HepG2 (cell line): ENCODE data around the gene HAND1. TPM values are rescaled to one million over a fixed set of nuclear protein-coding genes. Genes with fewer than 3 reads are reported as not detected.

Experiments used
- BHLHE40 ChIP-seq: IDR thresholded peaks from 2 replicates; pipeline ENCODE4 v1.6.1; 2011; ENCODE audit warnings: low read length, improper control_type of control experiment
- HMGA1 ChIP-seq: sonication (generic); formaldehyde crosslinking; conservative IDR thresholded peaks from 2 replicates; pipeline ENCODE4 v1.4.0; 2020; ENCODE audit warnings: missing genetic modification reagents
- KLF13 ChIP-seq: sonication (generic); formaldehyde crosslinking; IDR thresholded peaks from 2 replicates; pipeline ENCODE4 v1.4.0; 2020; ENCODE audit warnings: mild to moderate bottlenecking, missing genetic modification reagents
- KLF6 ChIP-seq: IDR thresholded peaks from 2 replicates; pipeline ENCODE4 v1.8.0; 2016; ENCODE audit warnings: missing biosample characterization, missing genetic modification reagents
- MED13 ChIP-seq: sonication (generic); formaldehyde crosslinking; IDR thresholded peaks from 2 replicates; pipeline ENCODE4 v1.5.0; 2020; ENCODE audit warnings: missing genetic modification reagents
- MIER2 ChIP-seq: IDR thresholded peaks from 2 replicates; pipeline ENCODE4 v1.6.1; 2016; ENCODE audit warnings: missing biosample characterization, missing genetic modification reagents
- MIXL1 ChIP-seq: IDR thresholded peaks from 2 replicates; pipeline ENCODE4 v1.6.1; 2016
- NAIF1 ChIP-seq: sonication (generic); formaldehyde crosslinking; IDR thresholded peaks from 2 replicates; pipeline ENCODE4 v1.5.0; 2020; ENCODE audit warnings: mild to moderate bottlenecking, missing genetic modification reagents, borderline replicate concordance
- NFIC ChIP-seq: IDR thresholded peaks from 2 replicates; pipeline ENCODE4 v1.6.1; 2012; ENCODE audit warnings: mild to moderate bottlenecking, low read length, inconsistent platforms
- NFRKB ChIP-seq: fragments of 450-650 bp; IDR thresholded peaks from 2 replicates; pipeline ENCODE4 v1.6.1; 2017
- PHF5A ChIP-seq: IDR thresholded peaks from one replicate; pipeline ENCODE4 v1.6.1; 2018; ENCODE audit warnings: low read depth, missing genetic modification reagents; ENCODE audit not compliant: unreplicated experiment
- PLRG1 ChIP-seq: fragments of 450-650 bp; conservative IDR thresholded peaks from 2 replicates; pipeline ENCODE4 v1.6.1; 2016
- REPIN1 ChIP-seq: sonication (generic); formaldehyde crosslinking; IDR thresholded peaks from 2 replicates; pipeline ENCODE4 v1.8.0; 2022; ENCODE audit warnings: missing genetic modification reagents, low read depth, mild to moderate bottlenecking, borderline replicate concordance
- SIN3A ChIP-seq: IDR thresholded peaks from 2 replicates; pipeline ENCODE4 v1.6.1; 2011; ENCODE audit warnings: low read depth, mild to moderate bottlenecking, control low read depth, low read length, borderline replicate concordance
- TBP ChIP-seq: sonication (generic); formaldehyde crosslinking; IDR thresholded peaks from 2 replicates; pipeline ENCODE4 v1.5.0; 2020; ENCODE audit warnings: missing genetic modification reagents
- ZBTB20 ChIP-seq: sonication (generic); formaldehyde crosslinking; IDR thresholded peaks from 2 replicates; pipeline ENCODE4 v1.8.1; 2023; ENCODE audit warnings: missing genetic modification reagents, low read depth, mild to moderate bottlenecking, borderline replicate concordance
- ZNF17 ChIP-seq: sonication (generic); formaldehyde crosslinking; IDR thresholded peaks from 2 replicates; pipeline ENCODE4 v1.5.0; 2020; ENCODE audit warnings: mild to moderate bottlenecking, missing genetic modification reagents
- ZNF44 ChIP-seq: sonication (generic); formaldehyde crosslinking; IDR thresholded peaks from 2 replicates; pipeline ENCODE4 v1.5.1; 2020; ENCODE audit warnings: mild to moderate bottlenecking, missing genetic modification reagents
- ZNF510 ChIP-seq: sonication (generic); formaldehyde crosslinking; IDR thresholded peaks from 2 replicates; pipeline ENCODE4 v1.4.0; 2020; ENCODE audit warnings: low read depth, mild to moderate bottlenecking, missing genetic modification reagents
- ZNF713 ChIP-seq: sonication (generic); formaldehyde crosslinking; IDR thresholded peaks from 2 replicates; pipeline ENCODE4 v1.4.0; 2020; ENCODE audit warnings: mild to moderate bottlenecking, missing genetic modification reagents
- polyA plus RNA-seq, 8 experiments: library from polyadenylated mRNA; depleted of rRNA in 3 of 8; stranded (reverse) in 7 of 8; unstranded in 1 of 8; fragments of >200 nt; fragmentation: Illumina TruSeq in 4 of 8; extraction: Trizol in 4 of 8; gene quantifications; 2 replicates each; pipeline versions ENCODE4 v1.2.1 to v1.2.3, GENCODE V29; 2011 to 2016; ENCODE audit warnings: low read depth in 4 of 8, missing spikeins in 1 of 8, mixed read lengths in 1 of 8; ENCODE audit not compliant: insufficient read depth in 1 of 8
- total RNA-seq, 5 experiments: library from RNA; depleted of rRNA; stranded (reverse); fragments of >200 nt; fragmentation: Illumina TruSeq; extraction: Trizol; gene quantifications; 2 replicates each; pipeline ENCODE4 v1.2.3, GENCODE V29; 2016; ENCODE audit warnings: low read depth in 1 of 5
- TF ChIP-seq, protein P1 (sequence below): sonication (generic); formaldehyde crosslinking; IDR thresholded peaks from 2 replicates; pipeline ENCODE4 v1.5.0; 2020; ENCODE audit warnings: missing genetic modification reagents, mild to moderate bottlenecking, borderline replicate concordance
- TF ChIP-seq, protein P2 (sequence below): sonication (generic); formaldehyde crosslinking; IDR thresholded peaks from 2 replicates; pipeline ENCODE4 v1.5.1; 2020; ENCODE audit warnings: missing genetic modification reagents, mild to moderate bottlenecking, borderline replicate concordance
- TF ChIP-seq, protein P3 (sequence below): IDR thresholded peaks from 2 replicates; pipeline ENCODE4 v1.4.0; 2020; ENCODE audit warnings: mild to moderate bottlenecking, missing genetic modification reagents
- TF ChIP-seq, protein P4 (sequence below): sonication (generic); formaldehyde crosslinking; IDR thresholded peaks from 2 replicates; pipeline ENCODE4 v1.8.0; 2023; ENCODE audit warnings: mild to moderate bottlenecking, missing genetic modification reagents

Gene HAND1
- total and polyA plus RNA-seq, 2 of the 13 experiments (the other 11 are each of a cell fraction or from before 2014, with no cell fraction given) = not detected

DNA sequence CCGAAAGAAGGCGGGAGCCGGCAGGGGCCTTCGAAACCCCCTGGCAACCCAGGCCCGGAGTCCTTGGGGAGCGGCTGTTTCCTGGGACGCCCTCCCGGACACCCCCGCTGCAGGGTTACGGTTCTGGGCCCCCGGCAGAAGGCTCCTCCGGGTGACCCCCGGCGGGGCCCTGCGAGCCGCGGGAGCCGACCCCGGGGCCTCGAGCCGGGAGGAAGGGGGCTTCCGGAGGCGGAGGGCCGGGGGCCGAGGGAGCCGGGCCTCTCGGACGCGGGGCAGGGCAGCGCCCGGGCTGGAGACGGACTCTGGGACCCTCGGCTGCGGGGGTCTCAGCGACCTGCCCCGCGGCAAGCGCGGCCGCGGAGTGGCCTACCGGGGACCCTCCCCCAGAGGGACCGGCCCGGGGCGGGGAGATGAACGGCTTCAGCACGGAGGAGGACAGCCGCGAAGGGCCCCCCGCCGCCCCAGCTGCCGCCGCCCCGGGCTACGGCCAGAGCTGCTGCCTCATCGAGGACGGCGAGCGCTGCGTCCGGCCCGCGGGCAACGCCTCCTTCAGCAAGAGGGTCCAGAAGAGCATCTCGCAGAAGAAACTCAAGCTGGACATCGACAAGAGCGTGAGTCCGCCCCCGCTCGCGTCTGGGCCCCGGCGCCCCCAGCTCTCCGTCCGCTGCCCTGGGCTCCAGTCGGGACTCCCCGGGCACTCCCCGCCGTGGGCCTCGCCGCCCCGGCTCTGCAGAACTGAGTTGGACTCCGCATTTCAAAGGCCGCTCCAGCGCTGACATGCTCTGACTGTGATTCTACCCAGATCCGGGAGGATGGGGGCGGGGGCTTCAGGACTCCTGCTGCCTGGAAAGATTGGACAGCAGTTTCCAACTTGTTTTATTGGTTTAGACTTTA is 31.6 kb downstream of the HAND1 start (continued):
- no peak for TF ChIP-seq TBP (CRISPR knock-in tag)
- no peak for TF ChIP-seq PLRG1
- no peak for TF ChIP-seq HMGA1 (CRISPR knock-in tag)
- TF ChIP-seq BHLHE40 = no peak
- no peak for TF ChIP-seq NFRKB
- TF ChIP-seq, protein P1, sequence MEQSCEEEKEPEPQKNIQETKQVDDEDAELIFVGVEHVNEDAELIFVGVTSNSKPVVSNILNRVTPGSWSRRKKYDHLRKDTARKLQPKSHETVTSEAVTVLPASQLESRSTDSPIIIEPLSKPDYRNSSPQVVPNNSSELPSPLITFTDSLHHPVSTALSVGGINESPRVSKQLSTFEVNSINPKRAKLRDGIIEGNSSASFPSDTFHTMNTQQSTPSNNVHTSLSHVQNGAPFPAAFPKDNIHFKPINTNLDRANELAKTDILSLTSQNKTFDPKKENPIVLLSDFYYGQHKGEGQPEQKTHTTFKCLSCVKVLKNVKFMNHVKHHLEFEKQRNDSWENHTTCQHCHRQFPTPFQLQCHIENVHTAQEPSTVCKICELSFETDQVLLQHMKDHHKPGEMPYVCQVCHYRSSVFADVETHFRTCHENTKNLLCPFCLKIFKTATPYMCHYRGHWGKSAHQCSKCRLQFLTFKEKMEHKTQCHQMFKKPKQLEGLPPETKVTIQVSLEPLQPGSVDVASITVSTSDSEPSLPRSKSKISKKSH (CRISPR knock-in tag) = no peak
- no peak for TF ChIP-seq MIER2 (CRISPR knock-in tag)
- no peak for TF ChIP-seq ZNF713 (CRISPR knock-in tag)
- TF ChIP-seq ZNF17 (CRISPR knock-in tag) = no peak
- TF ChIP-seq, protein P2, sequence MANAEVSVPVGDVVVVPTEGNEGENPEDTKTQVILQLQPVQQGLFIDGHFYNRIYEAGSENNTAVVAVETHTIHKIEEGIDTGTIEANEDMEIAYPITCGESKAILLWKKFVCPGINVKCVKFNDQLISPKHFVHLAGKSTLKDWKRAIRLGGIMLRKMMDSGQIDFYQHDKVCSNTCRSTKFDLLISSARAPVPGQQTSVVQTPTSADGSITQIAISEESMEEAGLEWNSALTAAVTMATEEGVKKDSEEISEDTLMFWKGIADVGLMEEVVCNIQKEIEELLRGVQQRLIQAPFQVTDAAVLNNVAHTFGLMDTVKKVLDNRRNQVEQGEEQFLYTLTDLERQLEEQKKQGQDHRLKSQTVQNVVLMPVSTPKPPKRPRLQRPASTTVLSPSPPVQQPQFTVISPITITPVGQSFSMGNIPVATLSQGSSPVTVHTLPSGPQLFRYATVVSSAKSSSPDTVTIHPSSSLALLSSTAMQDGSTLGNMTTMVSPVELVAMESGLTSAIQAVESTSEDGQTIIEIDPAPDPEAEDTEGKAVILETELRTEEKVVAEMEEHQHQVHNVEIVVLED (CRISPR knock-in tag) = no peak
- TF ChIP-seq, protein P3, sequence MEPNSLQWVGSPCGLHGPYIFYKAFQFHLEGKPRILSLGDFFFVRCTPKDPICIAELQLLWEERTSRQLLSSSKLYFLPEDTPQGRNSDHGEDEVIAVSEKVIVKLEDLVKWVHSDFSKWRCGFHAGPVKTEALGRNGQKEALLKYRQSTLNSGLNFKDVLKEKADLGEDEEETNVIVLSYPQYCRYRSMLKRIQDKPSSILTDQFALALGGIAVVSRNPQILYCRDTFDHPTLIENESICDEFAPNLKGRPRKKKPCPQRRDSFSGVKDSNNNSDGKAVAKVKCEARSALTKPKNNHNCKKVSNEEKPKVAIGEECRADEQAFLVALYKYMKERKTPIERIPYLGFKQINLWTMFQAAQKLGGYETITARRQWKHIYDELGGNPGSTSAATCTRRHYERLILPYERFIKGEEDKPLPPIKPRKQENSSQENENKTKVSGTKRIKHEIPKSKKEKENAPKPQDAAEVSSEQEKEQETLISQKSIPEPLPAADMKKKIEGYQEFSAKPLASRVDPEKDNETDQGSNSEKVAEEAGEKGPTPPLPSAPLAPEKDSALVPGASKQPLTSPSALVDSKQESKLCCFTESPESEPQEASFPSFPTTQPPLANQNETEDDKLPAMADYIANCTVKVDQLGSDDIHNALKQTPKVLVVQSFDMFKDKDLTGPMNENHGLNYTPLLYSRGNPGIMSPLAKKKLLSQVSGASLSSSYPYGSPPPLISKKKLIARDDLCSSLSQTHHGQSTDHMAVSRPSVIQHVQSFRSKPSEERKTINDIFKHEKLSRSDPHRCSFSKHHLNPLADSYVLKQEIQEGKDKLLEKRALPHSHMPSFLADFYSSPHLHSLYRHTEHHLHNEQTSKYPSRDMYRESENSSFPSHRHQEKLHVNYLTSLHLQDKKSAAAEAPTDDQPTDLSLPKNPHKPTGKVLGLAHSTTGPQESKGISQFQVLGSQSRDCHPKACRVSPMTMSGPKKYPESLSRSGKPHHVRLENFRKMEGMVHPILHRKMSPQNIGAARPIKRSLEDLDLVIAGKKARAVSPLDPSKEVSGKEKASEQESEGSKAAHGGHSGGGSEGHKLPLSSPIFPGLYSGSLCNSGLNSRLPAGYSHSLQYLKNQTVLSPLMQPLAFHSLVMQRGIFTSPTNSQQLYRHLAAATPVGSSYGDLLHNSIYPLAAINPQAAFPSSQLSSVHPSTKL (CRISPR knock-in tag) = no peak
- 0 out of 2 replicates have a peak, but pooled peaks have one; percentile 30 for TF ChIP-seq ZBTB20 (CRISPR knock-in tag)
- TF ChIP-seq PHF5A (CRISPR knock-in tag) = no peak
- no peak for TF ChIP-seq ZNF510 (CRISPR knock-in tag)
- TF ChIP-seq KLF13 (CRISPR knock-in tag) = no peak
- peak; percentile 59; the same call in 1 of the 2 replicates for TF ChIP-seq MED13 (CRISPR knock-in tag)
- no peak for TF ChIP-seq NFIC
- TF ChIP-seq KLF6 = no peak
- TF ChIP-seq MIXL1 (CRISPR knock-in tag) = no peak
- TF ChIP-seq, protein P4, sequence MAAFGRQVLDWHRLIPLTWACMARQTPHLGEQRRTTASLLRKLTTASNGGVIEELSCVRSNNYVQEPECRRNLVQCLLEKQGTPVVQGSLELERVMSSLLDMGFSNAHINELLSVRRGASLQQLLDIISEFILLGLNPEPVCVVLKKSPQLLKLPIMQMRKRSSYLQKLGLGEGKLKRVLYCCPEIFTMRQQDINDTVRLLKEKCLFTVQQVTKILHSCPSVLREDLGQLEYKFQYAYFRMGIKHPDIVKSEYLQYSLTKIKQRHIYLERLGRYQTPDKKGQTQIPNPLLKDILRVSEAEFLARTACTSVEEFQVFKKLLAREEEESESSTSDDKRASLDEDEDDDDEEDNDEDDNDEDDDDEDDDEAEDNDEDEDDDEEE (CRISPR knock-in tag) = no peak
- no peak for TF ChIP-seq REPIN1
- peak; percentile 28; the same call in 1 of the 2 replicates for TF ChIP-seq SIN3A
- TF ChIP-seq NAIF1 (CRISPR knock-in tag) = no peak
- TF ChIP-seq ZNF44 (CRISPR knock-in tag) = no peak
